WI38 (cell line): Measurements from ENCODE around the gene PTPRK.
"Not testable (repeated sequence)": the region's sequence is repeated elsewhere in the genome, so short reads cannot be mapped to it uniquely, and the experiment has no call there.

Experiments
- H3K4me3 ChIP-seq: 2 replicates; pipeline ENCODE4 v1.5.1; 2011; ENCODE audit warnings: low read depth, mild to moderate bottlenecking, control low read depth, low read length
- TF ChIP-seq, protein P1 (sequence below): IDR thresholded peaks from 2 replicates; pipeline ENCODE4 v1.5.1; 2012; ENCODE audit warnings: low read depth, mild to moderate bottlenecking, control low read depth, low read length

Gene PTPRK

DNA sequence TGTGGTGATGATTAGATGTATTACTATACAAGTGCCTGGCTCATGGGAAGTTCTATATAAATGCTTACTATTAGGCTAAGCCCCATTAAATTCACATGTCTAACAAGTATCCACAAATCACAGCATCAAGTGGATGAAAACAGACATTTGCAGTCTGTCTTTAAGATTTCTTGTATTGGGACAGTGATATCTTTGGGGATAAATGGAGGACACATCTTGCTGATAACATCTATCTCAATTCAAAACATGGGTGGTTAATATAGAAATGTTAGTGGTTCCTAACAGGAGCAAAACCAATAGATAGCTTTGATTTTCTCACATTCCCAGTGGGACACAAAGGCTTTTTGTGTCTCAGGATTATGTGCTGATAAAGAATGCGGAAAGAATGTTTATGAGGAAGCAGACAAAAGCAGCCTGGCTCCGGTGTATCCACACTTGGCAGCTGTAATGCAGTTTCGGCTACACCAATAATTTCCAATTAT lies 29.3 kb downstream of the PTPRK start:
- TF ChIP-seq, protein P1, sequence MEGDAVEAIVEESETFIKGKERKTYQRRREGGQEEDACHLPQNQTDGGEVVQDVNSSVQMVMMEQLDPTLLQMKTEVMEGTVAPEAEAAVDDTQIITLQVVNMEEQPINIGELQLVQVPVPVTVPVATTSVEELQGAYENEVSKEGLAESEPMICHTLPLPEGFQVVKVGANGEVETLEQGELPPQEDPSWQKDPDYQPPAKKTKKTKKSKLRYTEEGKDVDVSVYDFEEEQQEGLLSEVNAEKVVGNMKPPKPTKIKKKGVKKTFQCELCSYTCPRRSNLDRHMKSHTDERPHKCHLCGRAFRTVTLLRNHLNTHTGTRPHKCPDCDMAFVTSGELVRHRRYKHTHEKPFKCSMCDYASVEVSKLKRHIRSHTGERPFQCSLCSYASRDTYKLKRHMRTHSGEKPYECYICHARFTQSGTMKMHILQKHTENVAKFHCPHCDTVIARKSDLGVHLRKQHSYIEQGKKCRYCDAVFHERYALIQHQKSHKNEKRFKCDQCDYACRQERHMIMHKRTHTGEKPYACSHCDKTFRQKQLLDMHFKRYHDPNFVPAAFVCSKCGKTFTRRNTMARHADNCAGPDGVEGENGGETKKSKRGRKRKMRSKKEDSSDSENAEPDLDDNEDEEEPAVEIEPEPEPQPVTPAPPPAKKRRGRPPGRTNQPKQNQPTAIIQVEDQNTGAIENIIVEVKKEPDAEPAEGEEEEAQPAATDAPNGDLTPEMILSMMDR, result no peak
- H3K4me3 ChIP-seq, result no peak overlapping the region

DNA sequence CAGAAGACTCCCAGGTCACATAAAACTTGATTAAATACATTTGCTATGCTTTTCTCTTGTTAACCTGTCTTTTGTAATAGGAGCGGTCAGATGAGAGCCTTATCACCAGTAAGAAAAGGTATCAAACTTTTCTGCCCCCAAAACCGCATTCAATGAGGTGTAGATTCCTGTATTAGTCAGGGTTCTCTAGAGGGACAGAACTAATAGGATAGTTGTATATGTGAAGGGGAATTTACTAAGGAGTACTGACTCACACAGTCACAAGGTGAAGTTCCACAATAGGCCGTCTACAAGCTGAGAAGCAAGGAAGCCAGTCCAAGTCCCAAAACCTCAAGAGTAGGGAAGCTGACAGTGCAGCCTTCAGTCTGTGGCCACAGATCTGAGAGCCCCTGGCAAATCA lies 32.7 kb downstream of the PTPRK start:
- TF ChIP-seq, protein P1, result no peak
- H3K4me3 ChIP-seq, result no peak overlapping the region

- H3K4me3 ChIP-seq, result no peak overlapping the region
- TF ChIP-seq, protein P1, result no peak
Observed at GRCh38 chr6:128487055-128487454, 33.3 kb downstream of the PTPRK start.

GRCh38 chr6:128486580-128486979 lies 33.8 kb downstream of the PTPRK start:
- H3K4me3 ChIP-seq, result not testable (repeated sequence)

GRCh38 chr6:128483472-128484135 lies 36.8 kb downstream of the PTPRK start:
- H3K4me3 ChIP-seq, result no peak overlapping the region
- TF ChIP-seq, protein P1, result no peak

DNA sequence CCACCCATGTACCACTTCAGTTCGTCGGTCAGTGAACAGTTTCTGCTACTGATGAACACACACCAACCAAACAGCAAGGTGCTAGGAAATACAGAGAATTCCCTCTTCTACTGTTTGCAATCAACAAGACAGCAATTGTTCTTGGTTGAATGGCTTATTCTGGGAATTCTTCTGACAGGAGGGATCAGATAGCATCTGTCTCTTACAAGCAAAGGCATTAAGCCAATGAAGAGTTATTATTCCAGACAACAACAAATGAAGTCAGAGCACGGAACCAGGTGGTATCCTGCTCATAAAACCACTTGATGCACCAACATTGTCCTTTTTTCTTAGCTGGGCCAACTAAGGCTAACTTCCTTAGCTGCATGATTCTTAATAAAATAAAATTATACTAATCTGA lies 37.8 kb downstream of the PTPRK start:
- TF ChIP-seq, protein P1, result no peak
- no peak overlapping the region for H3K4me3 ChIP-seq

DNA sequence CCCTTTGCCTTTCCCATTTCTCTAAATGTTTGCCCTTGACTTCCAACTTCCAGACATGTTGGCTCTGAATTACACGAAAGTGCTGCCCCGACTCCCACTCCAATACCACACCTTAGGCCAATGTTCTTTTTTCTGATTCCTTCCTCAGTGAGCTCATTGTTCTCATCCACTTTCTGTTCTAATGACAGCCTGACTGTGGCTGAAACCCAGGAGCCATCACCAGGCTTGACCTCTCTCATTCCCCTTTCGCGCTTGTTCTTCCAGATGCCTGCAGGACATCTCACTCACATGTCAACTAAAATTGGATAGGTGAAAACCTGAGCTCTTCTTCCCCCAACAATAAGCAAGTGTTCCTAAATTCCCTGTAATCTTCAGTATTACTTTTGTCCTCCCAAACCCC lies 40.4 kb downstream of the PTPRK start:
- TF ChIP-seq, protein P1, result no peak

DNA sequence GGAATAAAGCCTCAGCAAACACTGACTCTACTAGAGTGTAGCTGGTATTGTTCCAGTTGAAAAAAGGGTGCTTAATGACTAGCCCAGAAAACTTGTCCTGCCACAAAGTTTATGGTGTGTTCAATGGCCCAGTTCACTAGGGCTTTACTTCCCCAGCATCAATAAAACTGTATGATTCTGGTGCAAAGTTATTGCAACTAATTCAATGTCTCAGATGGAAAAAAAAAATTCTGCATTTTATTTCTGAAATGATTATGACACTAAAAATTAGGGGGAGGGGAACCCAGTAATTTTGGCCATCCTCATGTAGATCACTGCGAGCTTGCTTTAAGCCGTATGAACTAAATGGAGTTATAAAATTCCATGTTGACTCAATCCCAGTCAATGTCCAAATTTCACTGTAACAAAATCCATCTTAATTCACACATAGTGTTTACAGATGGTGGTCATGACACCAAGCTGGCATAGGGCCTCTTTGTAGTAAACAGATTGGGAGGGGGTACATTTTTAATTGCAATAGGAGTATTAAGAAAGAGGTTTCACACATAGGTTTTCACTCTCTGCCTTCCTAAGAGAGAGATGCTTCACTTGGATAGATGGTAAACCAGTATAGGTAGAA lies 41.2 kb downstream of the PTPRK start:
- H3K4me3 ChIP-seq, result no peak overlapping the region

More for the DNA sequence above, 40.4 kb downstream of the PTPRK start:
- H3K4me3 ChIP-seq, result no peak overlapping the region

More for the DNA sequence above, 41.2 kb downstream of the PTPRK start:
- TF ChIP-seq, protein P1, result no peak
